ELF-1 (cell line): Measurements from ENCODE around the gene SHANK2.
"Not testable (repeated sequence)": the region's sequence is repeated elsewhere in the genome, so short reads cannot be mapped to it uniquely, and the experiment has no call there.

Source experiments
- DNase-seq: peaks from one replicate; pipeline ENCODE4 v3.0.0-alpha.2; 2016; ENCODE audit warnings: low read depth, low spot score

The SHANK2 gene

DNA sequence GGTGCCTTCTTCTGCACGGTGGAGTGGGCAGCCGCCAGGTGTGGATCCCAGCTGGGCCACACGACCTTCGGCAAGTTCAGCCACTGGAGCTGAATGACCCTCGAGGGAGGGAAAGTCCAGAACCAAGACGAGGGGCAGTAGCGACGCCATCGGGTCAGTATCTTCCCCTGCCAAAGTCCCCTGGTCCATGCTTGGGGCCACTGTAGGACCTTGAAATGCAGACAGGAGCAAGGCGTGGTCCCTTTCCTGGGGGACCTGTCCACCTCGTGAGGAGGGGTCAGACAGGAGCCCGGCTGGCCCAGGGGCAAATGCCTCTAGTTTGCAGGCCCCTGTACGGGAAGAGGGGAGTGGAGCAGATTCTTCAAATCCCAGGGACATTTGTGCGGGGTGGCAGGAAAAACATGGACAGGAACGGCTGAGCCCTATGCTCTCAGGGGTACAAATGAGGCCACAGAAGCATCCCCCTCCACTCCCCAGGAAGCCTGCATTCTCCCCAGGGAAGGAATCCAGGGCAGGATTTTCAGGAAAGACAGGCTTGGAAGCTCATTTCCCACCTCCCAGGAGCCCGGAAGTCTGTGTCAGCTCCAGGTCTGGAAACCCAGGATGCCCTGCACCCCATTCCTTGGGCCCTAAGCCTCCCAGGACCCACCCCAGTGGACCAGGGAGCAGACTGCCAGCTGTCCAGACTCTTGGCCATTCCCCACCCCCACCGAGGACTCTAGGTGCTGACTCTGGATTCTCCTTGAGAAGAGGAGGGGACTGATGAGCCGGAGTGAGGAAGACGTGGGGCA is 6.6 kb downstream of the SHANK2 start:
- DNase-seq: peak; percentile 88

DNA sequence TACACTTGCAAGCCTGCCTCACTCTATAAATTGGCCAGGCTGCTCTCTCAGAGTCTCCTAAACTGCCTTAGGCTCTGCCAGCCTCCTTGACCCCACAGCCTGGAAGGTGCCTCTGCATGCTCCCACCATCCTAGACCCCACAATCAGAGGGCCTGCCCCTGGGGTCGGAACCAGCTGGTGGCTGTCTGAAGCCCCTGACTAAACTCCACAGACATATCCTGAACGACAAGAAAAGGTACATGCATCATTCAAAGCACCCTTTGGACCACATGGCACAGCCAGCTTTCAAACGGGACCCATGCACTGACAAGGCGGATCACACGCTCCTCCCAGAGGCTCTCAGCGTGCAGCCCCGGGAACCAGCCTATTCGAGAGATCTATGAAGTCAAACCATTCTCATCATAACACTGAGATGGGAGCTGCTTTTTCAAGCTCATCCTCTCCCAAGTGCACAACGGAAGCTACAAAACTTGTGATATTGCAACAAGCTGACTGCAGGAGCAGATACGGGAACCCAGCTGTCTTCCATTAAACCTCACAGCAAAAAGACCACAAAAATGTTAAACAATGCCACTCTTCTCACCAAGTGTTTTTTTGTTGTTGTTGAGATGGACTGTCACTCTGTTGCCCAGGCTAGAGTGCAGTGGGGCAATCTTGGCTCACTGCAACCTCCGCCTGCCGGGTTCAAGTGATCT is 8.1 kb downstream of the SHANK2 start:
- DNase-seq: no peak

DNA sequence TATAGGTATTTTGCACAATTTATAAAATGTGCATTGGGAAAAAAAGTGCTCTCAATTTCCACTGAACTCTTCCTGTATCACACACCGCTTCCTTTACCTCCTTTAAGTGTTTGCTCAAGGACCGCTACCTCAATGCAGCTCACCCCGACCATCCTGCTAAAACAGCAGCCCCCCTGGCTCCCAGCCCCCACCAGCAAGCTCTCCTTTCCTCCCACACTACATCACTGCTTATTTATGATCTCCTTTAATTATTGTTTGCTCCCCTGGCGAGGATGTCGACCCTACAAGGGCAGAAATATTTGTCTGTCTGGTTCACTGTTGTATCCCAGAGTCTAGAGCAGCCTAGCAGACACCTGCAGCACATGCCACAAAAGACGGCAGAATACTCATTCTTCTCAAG is 10.0 kb downstream of the SHANK2 start:
- no peak for DNase-seq

DNA sequence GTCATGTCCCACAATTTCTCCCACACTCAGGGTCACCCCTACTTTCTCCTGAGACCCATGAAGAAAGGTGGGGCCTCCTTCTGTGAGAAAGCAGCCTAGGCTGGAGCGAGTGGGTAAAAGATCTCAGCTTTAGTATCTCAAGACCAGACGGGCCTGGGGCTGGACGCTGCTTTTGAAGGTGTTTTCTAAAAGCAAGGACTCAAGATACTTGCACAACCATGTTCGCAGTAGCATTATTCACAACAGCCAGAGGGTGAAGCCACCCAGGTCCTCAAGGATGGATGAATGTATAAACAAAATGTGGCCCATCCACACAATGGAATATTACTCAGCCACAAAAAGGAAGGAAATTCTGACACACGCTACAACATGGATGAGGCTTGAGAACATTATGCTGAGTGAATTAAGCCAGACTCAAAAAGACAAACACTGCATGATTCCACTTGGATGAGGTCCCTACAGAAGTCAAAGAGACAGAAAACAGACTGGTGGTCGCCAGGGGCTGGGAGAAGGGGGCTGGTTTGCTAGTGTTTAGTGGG is 10.6 kb downstream of the SHANK2 start:
- DNase-seq: no peak

DNA sequence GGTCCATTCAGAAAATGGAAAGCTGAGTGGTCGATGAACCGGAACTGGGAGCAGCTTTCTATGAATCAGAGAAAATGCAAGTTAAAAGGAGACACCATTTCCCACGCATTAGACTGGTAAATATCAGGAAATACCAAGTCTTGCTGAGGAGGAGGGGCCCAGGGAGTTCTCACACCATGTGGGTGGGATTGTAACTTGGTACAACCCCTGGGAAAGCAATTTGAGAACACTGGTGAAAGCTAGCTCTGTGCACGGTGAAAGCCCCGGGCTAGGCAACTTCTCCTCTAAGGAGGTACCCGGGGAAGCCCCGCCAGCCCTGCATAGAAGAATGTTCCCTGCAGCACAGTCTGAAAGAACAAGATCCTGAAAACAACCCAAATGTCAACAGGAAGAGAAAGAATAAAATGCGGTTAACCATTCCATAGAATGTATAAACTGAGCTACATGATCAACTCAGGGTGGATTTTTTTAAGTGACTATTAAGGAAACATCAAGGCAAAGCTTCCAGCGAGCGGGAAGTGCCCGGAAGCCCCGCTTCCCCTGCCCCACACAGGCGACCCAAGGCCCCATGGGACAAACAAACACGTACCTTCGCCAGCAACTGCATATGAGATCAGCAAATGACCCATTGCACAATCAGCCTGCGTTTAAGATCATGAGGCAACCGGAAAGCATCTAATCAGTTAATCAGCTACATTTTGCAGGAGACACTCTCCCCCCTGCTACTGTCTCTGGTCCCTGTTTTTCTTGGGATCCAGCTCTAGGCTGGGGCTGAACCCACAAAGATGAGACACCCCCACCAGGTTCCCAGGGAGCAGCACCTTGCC is 11.3 kb downstream of the SHANK2 start:
- DNase-seq: peak; percentile 93

DNA sequence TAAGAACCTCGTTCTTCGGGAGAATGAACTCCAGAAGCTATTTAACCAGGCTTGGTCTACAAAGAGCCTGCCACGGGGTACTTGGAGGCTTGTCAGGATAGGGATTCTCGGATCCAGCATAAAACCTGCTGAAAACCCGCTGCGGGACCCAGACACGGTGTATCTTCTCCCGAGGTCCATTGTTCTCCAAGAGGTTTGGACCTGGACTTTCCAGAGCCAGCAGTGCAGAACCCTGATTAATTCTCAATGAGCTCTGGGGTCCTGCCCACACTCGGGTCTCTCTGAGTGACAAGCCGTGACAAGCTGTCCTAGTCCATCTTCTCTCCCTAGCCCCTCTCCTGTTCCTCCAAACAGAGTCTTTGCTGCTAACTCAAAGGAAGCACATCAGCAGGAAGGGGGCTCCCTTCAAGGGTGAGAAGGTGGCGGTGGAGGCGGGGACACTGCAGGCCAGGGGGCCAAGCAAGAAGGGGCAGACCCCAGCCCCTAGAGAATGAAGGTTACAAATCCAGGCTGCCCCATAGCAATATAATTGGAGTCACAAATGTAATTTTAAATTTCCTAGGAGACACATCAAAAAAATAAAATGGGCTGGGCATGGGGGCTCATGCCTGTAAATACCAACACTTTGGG is 12.2 kb downstream of the SHANK2 start:
- no peak for DNase-seq

DNA sequence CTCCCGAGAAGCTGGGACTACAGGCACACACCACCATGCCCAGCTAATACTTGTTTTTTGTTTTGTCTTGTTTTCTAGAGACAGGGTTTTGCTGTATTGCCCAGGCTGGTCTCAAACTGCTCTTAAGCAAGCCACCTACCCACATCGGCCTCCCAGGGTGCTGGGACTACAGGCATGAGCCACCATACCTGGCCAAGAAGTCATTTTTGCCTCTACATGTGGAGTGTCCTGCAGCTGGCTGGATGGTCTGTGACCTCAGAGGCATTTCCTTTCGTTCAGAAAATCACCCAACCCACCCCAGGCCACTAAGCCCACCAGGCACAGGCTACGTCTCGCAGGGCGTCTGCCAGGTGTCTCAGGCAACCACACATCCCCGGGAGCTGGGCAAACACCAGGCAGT is 12.8 kb downstream of the SHANK2 start:
- DNase-seq: no peak

DNA sequence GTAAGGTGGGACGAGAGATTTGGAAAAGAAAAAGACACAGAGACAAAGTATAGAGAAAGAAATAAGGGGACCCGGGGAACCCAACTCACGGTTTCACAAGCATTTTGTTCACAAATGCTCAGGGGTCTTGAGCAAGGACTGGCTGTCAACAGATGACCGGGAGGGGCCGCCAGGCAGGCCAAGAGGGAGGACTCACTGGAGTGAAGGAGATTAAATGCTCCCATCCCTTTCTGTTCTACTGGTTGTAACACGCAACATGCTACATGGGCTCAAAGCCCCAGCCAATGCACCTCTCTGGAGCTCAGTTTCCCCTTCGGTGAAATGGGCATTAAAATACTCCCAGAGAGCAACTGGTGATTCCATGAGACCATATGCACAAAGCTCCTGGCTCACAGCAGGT is 13.4 kb downstream of the SHANK2 start:
- no peak for DNase-seq

DNA sequence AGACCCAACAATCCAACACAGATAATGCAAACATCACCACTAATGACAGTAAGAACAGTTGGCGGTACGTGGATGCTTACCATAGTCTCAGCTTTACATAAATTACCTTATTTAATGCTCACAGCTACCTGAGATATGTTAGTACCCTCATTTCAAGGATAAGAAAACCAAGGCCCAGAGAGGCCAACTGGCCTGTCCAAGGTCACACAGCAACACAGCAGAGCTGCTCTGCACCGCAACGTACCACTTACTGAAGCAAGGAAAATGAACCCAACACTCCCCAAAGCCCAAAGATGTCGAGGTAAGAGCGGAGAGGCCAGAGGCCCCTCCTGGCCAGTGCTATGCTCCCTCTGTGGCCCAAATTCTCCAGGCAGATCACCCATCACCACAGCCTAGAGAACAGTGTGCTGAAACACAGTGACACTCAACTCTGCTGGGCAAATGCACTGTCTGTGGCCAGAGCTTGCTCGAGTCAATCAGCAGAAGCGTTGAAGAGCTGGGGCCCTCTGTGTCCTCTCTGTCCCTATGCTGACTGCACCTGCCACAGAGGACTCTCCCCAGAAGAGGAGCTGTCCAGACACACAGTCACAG is 14.0 kb downstream of the SHANK2 start:
- no peak for DNase-seq

DNA sequence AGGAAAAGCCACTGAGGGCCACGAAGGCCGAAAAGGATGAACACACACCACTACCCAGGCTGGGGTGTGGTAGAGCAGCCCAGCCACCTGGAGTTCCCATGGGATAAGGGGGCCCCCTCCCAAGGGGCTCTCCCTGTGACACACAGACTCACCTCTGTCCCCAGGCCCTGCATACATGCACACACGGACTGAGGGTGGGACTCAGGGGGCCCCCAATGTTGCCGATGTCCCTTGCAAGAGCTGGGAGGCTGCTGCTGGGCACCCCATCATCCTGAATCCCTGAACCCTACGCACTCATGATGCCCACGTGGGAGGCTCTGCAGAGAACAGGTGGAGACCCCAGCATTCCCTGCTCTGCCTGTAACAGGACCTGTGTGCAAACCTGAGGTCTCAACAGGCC is 14.5 kb downstream of the SHANK2 start:
- no peak for DNase-seq

DNA sequence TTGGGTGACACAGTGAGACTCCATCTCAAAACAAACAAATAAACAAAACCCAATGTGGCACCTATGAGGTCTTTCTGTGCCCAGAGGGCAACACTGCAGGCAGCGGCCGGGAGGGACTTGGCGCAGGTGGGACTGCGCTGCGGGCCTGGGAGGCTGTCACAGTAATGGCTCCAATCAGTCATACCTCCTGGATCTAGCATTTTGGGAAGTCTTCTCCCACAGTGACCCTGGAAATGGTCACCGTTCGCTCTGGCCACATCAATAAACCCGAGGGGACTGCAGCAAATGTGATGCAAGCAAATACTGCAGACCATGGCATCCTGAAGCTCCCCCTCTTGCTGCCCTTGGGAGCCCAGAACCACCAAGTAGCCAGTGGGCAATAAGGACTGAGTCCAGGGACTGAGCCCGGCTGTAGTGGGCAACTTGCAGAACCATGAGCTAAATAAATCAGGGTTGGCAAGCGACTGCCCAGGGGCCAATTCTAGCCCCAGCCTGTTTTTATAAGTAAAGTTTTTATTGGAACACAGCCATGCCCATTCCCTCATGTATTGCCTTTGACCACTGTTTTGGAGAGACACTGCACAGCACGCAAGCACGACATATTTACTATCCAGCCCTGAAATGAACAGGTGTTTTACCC is 15.4 kb downstream of the SHANK2 start:
- no peak for DNase-seq

DNA sequence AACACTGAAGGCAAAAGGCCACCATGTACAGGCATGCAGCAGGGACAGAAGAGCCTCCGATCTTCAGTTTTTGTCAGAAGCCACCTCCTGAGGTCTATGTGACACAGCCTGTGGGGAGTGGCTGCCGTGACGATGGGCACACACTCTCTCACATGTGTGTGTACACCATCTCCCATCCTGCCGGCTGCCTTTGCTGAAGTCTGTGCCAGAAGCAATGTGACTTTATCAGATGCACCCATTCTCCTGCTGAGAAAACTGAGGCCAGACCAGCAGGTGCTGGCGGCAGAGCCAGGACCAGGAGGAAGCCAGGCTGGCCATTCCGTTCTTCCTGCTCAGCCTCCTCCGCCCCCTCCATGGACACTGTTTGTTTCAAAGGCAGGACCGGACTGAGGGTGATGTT is 16.7 kb downstream of the SHANK2 start:
- DNase-seq: no peak

DNA sequence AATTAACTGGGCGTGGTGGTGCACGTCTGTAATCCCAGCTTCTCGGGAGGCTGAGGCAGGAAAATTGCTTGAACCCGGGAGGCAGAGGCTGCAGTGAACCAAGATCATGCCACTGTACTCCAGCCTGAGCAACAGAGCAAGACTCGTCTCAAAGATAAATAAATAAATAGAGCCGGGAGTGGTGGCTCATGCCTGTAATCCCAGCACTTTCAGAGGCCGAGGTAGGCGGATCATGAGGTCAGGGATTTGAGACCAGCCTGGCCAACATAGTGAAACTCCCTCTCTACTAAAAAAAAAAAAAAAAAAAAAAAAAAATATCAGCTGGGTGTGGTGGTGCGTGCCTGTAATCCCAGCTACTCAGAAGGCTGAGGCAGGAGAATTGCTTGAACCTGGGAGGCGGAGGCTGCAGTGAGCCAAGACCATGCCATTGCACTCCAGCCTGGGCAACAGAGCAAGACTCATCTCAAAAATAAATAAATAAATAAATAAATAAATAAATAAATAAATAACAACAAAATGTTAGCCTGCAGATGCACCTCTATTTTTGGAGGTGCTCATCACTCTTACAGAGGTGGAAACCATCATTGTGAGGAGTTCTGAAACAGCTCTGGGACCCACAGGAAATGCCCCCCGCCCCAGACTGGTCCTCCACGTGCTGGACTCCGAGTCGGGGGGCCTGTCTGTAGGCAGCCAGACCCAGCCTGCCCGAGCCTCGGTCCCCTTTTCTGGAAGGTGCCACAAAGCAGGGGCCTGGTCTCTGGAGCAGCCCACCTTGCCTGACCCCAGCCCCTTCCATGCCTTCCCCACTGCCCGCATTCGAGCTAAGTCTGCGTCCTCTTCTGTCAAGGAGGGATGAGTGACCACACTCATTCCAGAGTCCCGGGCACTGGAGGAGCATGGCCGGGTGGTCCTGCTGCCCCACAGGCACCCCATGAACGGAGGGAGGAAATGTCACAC is 18.2 kb downstream of the SHANK2 start:
- DNase-seq: not testable (repeated sequence)

DNA sequence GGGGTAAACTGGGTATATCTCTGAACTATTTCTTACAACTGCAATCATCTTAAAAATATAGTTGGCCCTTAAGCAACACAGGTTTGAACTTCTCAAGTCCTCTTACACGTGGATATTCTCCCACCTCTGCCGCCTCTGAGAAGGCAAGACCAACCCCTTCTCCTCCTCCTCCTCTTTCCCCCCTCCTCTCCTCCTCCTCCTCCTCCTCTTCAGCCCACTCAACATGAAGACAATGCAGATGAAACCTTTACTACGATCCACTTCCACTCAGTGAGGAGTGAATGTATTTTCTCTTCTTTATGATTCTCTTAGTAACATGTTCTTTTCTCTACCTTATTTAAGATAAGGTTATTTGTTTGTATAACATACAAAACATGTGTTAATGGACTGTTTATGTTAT is 20.0 kb downstream of the SHANK2 start:
- DNase-seq: no peak

DNA sequence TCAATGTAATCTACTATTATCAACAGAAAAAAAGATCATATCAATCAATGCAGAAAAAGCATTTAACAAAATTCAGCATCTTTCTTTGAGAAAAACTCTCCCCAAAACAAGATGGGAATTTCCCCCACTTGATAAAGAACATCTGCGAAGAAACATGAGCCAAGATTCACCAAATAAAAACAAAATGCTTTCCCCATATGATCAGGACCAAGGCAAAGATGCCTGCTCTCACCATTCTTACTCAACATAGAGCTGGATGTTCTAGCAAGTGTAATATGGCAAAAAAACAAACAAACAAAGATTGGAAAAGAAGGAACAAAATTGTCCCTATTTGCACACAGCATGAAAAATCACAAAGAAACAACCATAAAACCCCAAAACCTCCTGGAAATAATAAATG is 23.4 kb downstream of the SHANK2 start:
- no peak for DNase-seq

DNA sequence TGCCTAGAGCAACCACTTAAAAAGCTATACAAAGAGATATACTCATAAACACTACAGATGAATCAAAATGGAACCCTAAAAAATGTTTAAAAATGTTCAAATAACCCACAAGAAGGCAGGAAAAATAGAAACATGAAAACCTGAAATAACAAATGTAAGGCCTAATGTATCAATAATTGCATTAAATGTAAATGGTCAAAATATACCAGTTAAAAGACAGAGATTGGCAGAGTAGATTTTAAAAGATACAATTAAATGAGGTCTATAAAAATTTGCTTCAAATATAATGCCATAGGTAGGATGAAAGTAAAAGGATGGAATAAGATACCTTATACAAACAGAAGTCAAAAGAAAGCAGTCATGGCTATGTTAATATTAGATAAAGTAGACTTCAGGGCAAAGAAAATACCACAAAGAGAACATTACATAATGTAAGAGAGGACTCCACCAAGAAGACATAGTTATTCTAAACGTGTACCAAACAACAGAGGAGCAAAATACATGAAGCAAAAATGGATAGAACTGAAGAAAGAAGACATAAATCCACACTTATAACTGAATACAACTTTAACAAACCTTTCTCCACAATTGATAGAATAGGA is 25.2 kb downstream of the SHANK2 start:
- no peak for DNase-seq

DNA sequence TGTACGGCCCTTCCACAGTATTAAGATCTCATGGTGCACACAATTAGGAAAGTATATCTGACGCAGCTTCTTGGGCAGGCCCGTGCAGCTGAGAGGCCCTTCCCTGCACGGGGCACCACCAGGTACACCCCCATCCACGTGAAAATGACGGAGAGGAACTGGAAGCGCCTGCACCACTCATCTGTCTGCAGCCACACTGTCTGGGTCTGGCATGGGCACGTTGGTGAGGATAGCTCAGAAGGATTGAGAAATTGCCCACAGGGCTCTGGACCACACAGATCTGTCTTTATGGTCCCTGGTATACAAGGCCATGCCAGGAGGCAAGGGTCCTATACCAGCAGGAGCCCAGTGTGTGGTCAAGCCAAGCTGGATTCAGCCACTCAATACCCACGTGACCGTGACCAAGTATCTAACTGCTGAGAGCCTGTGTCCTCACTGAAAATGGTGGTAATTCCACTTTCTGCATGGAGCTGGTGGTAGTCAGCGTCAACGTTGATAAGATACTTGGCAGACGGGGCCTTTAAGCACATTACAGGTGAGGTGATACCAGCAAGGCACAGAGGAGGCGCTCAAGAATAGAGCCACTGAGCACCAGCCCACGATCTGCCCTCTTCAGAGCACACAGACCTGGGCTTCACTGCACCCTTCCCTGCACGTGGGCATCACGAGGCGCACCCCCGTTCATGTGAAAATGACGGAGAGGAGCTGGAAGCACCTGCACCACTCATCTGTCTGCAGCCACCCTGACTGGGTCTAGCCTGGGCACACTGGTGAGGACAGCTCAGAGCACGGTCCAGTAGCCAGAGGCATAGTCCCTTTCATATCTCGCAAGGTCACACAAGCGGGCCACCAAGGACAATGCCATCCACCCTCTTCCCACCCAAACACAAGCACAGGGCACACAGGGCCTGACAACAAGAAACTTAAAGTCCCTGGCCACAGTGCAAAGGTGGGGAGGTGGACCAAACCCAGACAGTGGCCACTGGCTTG is 28.4 kb downstream of the SHANK2 start:
- no peak for DNase-seq

DNA sequence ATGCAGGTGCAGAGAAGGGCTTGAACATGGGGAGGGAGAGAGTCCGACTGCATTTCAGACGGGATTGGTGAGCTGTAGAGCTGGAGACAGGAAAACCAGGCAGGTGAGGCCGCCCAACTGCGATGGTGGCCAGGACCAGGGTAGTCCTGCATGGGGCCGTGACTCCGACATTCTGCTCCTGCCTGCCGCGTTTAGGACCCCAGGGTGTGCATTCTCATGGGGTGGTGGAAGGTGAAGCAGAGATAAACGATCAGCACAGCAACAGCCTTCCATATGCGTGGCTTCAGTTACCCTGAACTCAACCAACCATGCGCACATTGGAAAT is 29.3 kb downstream of the SHANK2 start:
- no peak for DNase-seq
